Renal cortical epithelial cell (primary cell): Measurements from ENCODE around the gene ARHGAP31. TPM values are rescaled to one million over a fixed set of nuclear protein-coding genes. Genes with fewer than 3 reads are reported as not detected.
"Not testable (repeated sequence)": the region's sequence is repeated elsewhere in the genome, so short reads cannot be mapped to it uniquely, and the experiment has no call there.

Source experiments
- DNase-seq: peaks from one replicate; pipeline ENCODE4 v3.0.0-alpha.2; 2011; ENCODE audit warnings: low read depth
- total RNA-seq: library from RNA; depleted of rRNA; stranded (reverse); fragments of >200 nt; gene quantifications from 2 replicates; pipeline ENCODE4 v1.2.3, GENCODE V29; 2014

ARHGAP31 gene
- total RNA-seq, 1 donor from 2014 or later = 24.9 TPM

DNA sequence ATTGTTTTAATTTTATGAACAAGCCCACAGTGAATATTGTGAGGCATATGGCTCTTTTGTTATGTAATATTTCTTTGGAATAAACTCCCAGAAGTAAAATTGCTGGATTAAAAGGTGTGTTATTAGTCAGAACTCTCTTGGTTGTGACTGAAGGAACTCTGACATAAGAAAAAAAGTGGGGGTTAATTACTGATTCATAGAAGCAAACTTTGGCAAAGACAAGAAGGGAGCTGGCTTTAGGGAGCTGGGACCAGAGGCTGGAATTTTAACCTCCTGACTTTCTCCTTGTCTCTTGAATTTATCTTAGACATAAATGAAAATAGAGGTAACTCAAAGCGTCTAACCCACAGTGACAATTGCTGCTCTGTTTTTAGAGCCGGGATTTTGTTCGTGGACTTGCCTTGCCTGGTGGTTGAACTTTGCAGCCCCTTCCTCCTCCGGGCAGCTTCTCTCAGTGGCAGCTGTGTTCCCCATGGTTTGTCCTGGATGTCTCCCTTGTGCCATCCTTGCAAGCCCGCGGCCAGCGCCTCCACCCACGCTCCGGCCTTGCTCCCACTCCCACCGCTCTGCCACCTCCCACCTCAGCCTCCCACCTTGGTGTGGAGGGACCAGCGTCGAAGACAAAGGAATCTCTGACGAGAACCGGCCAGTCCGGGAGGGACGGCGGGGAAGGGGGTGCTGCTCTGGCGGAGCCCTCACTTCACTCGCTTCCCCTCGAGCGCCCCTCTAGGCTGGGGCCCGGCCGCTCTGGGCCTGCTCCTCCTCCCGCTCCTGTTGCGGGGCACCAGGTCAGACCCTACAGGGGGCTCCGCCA is 28.0 kb downstream of the ARHGAP31 start:
- peak; percentile 77 for DNase-seq

DNA sequence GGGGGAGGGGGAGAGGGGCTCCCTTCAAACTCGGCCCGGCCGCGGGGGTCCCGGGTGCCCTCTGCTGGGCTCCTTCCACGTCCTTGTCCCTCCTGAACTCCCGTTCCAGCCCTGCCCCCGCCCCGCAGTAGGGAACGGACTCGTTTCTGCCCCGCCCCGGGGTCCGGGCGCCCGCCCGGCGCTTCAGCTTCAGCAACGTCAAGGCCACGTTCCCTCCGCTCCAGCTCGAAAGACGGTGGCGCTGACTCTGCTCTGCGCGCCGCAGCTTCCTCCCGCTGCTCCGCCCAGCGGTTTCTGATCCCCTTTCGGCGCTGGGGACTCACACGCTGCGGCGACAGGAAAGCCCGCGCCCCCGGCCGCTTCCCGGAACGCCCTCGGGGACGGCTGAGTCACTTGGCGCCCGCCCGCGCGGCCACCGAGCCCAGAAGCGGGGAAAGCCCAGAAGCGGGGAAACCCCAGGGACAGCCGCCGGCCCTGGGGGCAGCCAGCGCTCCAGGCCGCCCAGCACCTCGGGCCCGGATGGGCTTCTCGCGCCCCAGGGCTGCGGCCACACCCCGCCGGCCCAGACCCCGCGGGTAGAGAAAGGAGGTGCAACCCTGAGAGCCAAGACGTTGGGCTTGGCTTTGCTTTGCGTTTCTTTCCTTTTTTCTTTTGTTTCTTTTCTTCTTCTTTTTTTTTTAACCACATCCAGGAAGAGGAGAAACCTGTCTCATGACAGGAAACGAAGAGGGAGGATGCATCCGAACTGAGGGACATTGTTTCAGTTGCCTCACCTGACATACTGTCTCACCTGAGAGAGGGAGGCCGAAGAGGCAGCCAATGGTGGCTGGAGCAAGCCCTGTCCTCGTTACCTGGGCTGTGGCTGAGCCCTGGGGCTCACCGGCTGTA is 28.9 kb downstream of the ARHGAP31 start:
- peak; percentile 50 for DNase-seq

DNA sequence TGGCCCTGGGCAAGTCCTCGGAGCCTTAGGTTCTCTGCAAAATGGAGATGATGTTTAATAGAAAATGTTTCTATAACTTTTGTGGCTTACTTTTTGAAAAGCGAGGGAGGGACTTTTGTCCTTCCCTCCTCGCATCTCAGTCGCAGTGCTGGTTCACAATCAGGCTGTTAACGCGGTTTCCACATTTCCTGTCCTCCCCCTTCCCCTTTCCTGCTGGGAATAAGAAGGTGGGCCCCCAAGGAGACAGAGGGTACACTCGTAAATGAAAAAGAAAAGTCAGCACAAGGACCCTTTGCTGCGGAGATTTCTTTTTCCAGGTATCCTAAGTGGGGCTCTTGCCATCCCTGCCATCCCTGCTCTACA is 29.5 kb downstream of the ARHGAP31 start:
- no peak for DNase-seq

DNA sequence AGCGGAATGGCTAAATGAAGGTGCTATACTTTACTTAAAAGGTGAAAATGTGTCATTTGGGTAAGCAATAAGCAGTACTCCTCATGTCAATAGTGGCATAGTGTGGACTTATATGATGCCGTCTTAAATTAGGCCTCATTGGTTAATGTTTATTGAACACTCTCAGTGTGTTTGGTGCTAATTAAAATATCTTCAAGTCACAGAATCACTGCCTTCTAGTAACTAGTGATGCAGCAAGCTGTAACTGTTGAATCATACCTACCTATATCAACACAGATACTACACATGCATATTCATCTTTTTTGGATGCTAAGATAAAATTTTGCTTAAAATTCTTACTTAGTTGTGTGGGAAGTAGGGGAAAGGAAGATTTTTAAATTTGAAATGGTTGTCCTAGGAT is 30.7 kb downstream of the ARHGAP31 start:
- peak; percentile 78 for DNase-seq

DNA sequence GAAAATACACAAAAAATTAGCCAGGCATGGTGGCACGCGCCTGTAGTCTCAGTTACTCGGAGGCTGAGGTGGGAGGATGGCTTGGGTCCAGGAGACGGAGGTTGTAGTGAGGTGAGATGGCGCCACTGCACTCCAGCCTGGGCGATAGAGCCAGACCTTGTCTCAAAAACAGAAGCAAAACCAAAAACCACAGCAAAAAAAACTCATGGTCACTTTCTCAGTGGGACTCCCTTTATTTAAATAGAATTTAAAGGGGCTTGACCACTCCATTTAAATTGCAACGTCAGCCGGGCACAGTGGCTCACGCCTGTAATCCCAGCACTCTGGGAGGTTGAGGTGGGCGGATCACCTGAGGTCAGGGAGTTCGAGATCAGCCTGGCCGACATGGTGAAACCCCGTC is 32.8 kb downstream of the ARHGAP31 start:
- no peak for DNase-seq

DNA sequence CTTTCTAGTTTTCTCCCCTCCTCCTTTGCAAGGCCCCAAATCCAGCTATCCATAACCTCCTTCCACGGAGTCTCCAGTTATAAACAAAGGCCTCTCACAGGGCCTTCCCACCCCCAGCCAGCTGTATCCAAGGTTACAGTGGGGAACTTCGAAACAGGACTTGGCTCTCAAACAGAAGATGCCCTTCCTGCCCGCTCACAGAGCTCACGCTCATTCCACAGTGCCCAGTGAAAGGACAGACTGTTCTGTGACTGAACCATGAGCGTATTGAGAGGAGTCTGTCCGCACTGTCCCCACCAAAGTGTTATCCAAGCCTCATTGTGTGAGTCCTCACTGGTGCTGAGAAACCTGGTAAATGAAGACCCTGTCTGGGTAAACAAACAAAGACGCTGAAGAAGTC is 35.4 kb downstream of the ARHGAP31 start:
- DNase-seq = no peak

DNA sequence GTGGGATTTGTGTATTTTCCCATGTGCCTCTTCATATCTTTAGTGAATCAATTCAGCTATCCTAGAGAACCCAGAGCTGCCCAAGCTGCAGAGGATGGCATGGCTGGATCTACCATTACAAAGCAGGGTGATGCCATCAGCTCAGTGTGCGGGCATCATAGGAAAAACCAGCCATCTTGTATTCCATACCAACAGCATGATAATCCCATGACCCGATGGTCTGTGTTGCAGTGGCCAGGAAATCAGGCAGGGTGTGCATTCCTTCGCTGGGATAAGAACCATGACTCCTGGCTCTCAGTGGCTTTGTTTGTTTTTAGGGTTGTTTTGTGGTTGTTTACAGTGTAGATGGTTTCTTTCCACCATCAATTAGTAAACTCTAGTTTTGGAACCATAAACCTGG is 36.0 kb downstream of the ARHGAP31 start:
- no peak for DNase-seq

DNA sequence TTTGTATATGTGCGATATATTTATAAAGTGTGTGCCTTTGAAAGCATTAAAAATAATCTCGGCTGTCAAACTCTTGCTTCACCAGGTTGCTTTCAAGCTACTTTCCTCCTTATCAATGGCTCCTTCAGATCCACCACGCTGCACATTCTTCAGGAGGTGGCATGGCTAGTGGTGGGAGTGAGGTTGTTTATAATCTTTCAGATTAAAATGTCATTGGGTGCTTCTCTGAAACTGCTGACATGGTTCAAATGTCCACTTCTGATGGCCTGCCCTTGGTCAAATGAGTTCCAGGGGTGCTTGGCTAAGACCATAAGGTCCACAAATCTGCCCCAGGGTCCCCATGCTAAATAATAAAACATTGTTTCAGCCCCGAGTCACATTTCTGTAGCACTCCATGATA is 36.7 kb downstream of the ARHGAP31 start:
- DNase-seq = no peak

DNA sequence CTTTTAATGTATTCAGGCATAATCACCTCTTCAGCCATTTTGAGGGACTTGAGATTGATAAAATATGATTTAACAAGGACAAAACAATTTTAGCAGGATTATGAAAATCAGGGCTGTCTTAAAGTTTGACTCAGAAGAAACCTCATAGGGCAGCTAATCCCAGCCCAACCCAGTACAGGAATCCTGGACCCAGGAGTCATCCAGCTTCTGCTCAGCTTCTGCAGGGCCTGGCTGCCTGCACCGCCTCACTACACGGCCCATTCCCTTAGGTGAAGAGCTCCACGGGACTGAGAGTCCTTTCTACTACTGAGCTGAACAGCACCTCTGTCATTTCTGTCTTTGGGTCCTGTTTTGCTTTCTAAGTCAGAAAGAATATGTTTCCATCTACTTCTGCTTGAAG is 37.5 kb downstream of the ARHGAP31 start:
- no peak for DNase-seq

DNA sequence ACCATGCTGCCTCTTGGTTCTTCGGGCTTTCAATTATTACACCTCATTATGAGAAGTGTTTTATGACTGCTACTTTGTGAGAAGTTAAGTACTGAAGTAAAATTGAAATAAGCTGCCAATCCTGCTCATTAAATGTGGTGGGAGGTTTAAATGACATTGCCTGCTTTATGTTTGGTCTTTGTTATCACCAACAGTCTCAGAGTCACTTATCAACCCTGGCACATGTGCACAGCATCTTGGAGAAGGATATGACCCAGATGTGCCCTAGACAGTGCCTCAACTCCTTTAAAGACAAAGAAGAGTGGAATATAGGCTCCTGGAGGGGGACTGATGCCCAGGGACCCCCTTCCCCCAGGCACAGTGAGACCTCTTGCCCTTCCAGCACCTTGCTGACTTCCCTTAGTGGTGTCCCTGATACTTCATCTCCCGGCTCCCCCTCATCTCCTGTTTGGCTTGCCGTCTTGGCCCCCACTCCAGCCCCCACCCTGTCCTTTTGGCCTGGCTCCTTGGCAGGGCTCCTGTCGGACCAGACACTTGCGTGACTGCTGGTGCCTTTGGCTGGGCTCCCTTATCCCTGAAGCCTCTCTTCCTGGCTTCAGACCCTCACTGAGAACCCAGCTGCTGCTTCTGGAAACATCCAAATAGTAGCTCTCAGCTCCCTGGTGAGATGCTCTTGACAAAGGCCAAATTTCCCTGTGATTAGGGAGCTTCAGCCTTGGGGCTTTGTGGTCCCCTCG is 39.8 kb downstream of the ARHGAP31 start:
- DNase-seq = no peak

DNA sequence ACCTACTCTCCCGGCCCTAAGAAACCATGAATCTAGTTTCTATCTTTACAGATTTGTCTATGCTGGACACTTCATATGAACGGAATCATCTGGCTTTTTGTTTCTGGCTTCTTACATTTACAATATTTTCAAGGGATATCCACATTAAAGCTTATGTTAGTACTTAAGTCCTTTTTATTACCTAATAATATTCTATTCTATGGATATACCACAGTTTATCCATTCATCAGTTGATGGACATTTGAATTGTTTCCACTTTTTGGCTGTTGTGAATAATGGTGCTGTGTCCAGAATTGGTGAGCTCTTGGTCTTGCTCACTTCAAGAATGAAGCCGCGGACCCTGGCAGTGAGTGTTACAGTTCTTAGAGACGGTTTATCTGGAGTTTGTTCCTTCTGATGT is 42.6 kb downstream of the ARHGAP31 start:
- DNase-seq = no peak

DNA sequence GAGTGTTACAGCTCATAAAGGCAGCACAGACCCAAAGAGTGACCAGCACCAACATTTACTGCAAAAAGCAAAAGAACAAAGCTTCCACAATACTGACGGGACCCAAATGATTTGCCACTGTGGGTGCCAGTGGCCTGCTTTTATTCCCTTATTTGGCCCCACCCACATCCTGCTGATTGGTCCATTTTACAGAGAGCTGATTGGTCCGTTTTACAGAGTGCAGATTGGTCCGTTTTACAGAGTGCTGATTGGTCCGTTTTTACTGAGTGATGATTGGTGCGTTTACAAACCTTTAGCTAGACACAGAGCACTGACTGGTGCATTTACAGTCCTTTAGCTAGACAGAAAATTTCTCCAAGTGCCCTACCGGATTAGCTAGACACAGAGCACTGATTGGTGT is 43.2 kb downstream of the ARHGAP31 start:
- DNase-seq = not testable (repeated sequence)

DNA sequence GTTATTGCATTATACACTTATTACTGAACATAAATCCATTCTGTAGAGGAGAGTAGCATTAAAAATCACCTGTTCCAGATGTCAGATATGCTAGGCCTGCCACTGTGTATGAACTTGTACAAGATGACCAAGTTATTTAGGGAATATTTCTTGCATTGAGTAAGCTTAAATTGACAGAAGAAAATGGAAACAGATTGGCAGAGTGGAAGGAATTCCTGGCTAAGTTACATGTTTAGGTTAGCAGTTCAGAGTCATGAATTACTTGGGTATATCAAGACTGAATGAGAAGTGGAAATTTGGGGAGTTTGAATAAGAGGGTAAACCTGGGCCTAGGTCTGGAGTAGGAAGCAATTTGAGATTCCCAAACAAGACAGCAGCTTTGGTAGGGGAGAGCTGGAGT is 44.6 kb downstream of the ARHGAP31 start:
- no peak for DNase-seq

DNA sequence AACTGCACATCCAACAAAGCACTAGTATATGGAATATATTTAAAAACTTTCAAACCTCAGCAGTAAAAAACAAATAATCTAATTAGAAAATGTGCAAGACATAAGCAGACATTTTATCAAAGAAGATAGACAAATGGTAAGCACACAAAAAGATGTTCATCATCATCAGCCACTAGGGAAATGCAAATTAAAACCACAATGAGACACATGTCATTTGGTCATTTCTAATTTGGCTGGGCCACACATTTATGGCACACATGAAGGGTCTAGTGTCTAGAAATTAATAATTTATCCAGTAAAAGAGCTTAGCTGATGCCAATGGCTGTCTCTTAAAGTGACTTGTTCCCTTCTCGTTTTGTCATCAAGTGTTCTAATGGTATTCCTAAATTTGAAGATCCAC is 45.8 kb downstream of the ARHGAP31 start:
- no peak for DNase-seq

DNA sequence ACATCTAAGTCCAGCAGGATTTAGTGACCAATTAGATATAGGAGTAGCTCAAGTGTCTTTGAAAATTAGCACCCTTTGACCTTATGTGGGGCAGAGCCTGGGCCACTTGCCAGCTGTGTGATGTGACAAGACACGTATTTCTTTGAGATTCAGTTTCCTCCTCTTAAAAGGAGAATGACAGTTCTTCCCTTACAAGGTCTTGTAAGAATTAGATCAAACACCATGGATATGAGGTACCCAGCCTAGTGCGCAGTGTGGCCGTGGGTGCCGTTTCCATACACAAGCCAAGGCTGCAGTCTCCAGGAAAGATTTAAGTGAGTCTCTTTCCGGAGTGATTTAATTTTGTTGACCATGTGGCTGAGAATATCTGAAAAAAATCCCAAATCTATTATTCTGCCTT is 46.3 kb downstream of the ARHGAP31 start:
- no peak for DNase-seq

DNA sequence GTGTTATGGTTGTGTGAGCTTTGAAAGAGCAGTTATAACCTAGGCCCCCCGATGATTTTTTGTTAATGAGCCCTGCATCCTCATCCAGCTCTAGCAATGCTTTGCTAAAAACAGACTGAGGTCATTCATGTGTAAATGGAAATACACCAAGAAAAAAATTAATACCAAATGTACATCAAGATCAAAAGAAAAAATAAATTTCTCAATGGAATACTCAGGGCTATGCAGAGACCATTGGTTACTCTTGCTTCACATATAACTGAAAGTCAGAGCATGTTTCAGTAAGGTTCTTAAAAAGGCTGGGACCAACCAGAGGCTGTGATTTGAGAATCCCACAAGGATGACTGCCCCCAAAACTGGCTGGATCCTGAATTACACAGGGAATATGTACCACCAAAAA is 48.0 kb downstream of the ARHGAP31 start:
- DNase-seq = no peak

DNA sequence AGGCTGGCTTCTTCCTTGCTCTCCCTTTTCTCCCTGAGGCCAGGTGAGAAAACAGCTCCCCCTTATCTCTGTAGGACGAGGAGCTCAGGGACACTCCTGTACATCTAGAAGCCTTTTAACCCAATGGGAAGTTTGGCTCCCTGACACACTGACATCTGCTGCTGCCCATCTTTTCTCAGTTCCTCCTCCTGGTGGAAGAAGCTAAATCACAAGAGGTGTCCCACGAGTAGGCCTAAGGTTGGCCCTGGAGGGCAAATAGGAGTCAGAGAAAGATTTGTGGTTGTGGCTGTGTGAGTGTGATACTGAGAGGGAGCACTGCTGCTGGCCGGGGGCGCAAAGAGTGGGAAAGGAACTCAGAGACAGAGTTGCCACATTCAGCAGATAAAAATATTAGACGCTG is 49.5 kb downstream of the ARHGAP31 start:
- DNase-seq = no peak

DNA sequence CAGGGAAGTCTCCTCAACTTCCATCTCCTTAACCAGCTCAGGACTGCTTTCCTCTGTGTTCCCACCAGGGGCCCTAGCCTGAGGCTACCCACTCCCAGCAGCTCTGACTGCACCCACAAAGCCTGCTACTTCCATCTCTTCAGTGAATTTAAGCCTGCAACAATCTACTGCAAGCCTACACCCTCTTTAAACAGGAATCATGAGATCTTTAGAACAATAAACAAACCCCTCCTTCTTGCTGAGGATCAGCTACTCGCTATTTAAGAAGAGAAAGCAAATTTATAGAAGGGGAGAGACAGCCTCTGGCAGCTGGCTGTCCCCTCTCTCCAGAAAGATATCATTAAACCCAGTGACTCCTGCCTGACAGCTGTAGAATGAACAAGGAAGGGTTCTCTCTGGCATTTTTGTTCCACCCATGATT is 51.9 kb downstream of the ARHGAP31 start:
- no peak for DNase-seq

DNA sequence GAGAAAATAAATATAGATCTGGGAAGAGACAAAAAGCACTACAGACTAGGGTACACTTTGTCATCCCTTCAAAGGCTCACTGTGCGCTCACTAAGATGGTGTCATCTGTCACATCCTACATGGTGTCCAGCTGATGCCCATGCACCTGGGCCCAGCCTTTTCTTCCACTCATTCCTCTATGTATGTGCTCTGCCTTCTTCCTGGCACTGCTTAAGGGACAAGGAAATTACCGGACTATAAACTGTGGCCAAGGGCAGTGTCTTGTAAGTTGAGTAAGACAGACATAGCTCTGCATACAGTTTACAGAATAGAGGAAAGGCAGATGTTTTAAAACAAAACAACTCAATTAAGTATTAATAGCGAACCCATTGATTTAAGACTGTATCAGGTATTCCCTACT is 52.9 kb downstream of the ARHGAP31 start:
- no peak for DNase-seq

DNA sequence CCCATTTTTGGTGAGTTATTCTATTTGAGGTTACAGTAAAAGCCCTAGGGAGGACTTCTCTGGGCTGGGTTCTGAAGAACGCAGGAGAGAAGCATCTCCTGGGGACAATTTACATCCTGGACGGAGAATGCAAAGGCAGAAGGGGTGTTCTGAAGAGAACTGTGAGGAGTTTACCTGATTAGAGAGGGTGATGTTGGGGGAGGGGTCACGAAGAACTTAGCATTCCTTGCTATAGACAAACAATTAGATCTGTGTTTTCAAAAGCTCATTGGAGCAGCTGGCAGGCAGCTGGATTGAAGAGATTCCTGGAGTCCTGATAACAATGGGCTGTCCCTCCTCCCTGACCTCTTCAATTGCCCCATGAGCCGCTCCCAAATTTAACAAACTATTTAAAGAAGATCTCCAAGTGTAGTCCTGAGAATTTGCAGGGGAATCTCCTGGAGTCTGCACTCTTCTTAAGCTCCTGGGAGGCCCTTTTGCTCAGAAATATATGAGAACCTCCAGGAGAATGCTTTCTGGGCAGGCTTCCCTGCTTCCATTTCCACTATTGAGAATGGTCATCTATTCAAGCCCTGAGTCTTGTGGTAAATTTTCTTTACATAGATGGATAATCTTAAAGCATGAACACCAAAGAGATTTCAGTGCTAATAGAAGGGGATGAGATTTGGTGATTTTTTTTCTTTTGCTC is 55.3 kb downstream of the ARHGAP31 start:
- DNase-seq = no peak

DNA sequence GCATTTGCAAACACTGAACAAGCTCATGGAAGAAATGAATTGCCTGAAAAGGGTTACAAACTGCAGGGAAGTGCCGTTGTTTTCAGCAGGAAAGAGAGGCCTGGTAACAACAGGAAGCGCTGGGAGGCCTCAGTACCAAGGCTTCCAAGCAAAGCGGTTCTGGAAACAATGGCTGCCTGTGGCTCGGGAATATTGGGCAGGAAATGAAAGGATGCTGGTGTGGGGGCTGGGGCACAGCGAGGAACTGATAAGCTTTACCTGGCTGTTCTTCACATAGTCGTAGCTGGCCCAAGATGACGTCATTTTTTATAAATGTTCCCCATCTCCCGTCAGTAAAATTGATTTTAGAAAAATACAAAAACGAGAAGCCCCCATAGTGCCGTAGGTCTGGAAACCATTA is 55.9 kb downstream of the ARHGAP31 start:
- no peak for DNase-seq

DNA sequence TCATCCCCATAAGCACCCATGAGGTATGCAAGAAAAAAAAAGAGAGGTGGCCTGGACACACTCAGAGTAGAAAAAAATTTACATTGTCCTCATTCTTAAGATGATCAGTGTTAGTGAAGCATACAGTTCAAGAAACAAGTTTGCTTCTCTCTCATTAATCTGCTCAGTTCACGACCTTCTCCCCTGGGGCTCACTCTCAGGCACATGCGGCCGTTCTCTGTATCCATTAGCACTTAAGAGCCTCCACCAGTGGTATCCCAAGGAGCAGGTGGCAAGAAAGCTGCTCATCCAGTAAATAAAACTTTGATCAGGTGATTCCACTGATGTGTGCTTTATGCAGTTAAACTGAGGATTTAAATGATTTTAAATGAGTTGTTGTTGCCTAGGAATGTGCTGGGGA is 57.4 kb downstream of the ARHGAP31 start:
- no peak for DNase-seq
